Fibroblast of lung (primary cell): ENCODE data around the gene LRRC58. TPM values are rescaled to one million over a fixed set of nuclear protein-coding genes. Genes with fewer than 3 reads are reported as not detected.

ENCODE experiments used
- DNase-seq, 2 donors: peaks; one replicate each; pipeline versions ENCODE4 v3.0.0 to v3.0.0-alpha.2; 2010; ENCODE audit warnings: low read depth in 2 of 2
- H2AFZ ChIP-seq: 2 replicates; pipeline ENCODE4 v1.5.1; 2012; ENCODE audit warnings: low read length, control low read depth, inconsistent platforms
- H3K27ac ChIP-seq: 2 replicates; pipeline ENCODE4 v1.5.1; 2011; ENCODE audit warnings: low read length, control low read depth; ENCODE audit not compliant: insufficient read depth
- H3K27me3 ChIP-seq: 2 replicates; pipeline ENCODE4 v1.5.1; 2011; ENCODE audit warnings: mild to moderate bottlenecking, low read length; ENCODE audit not compliant: control insufficient read depth, insufficient read depth
- H3K36me3 ChIP-seq: 2 replicates; pipeline ENCODE4 v1.5.1; 2011; ENCODE audit warnings: low read length; ENCODE audit not compliant: control insufficient read depth, insufficient read depth
- H3K4me1 ChIP-seq: 2 replicates; pipeline ENCODE4 v1.5.1; 2011; ENCODE audit warnings: low read length; ENCODE audit not compliant: control insufficient read depth, insufficient read depth; ENCODE audit errors: extremely low read depth
- H3K4me2 ChIP-seq: 2 replicates; pipeline ENCODE4 v1.5.1; 2011; ENCODE audit warnings: low read length, control low read depth; ENCODE audit not compliant: insufficient read depth; ENCODE audit errors: extremely low read depth
- H3K4me3 ChIP-seq, 4 experiments: fragments of 200-600 bp in 1 of 4; sonication (generic) in 1 of 4; replicated peaks in 1 of 4; 2 replicates each; pipeline ENCODE4 v1.5.1; 2011 to 2016; ENCODE audit warnings: low read length in 4 of 4, low read depth in 3 of 4, mild to moderate bottlenecking in 3 of 4, control low read depth in 2 of 4, inconsistent platforms in 1 of 4, mixed read lengths in 1 of 4; ENCODE audit not compliant: insufficient read depth in 1 of 4; ENCODE audit errors: control extremely low read depth in 1 of 4
- H3K79me2 ChIP-seq: 2 replicates; pipeline ENCODE4 v1.5.1; 2012; ENCODE audit warnings: mild to moderate bottlenecking, low read length, inconsistent platforms; ENCODE audit not compliant: control insufficient read depth, insufficient read depth
- H3K9ac ChIP-seq: 2 replicates; pipeline ENCODE4 v1.5.1; 2011; ENCODE audit warnings: mild to moderate bottlenecking, low read length, control low read depth; ENCODE audit not compliant: insufficient read depth
- H3K9me3 ChIP-seq: 2 replicates; pipeline ENCODE4 v1.5.1; 2012; ENCODE audit warnings: low read depth, low read length; ENCODE audit not compliant: control insufficient read depth, insufficient read depth
- H4K20me1 ChIP-seq: 2 replicates; pipeline ENCODE4 v1.5.1; 2011; ENCODE audit warnings: low read length; ENCODE audit not compliant: control insufficient read depth, insufficient read depth; ENCODE audit errors: extremely low read depth
- EZH2 ChIP-seq: IDR thresholded peaks from 2 replicates; pipeline ENCODE4 v1.5.1; 2012; ENCODE audit warnings: low read length, control low read depth, mild to moderate bottlenecking; ENCODE audit errors: missing control alignments
- polyA plus RNA-seq, 2 donors: library from polyadenylated mRNA; depleted of rRNA in 1 of 2; stranded (reverse) in 1 of 2; unstranded in 1 of 2; fragments of >200 nt; gene quantifications; 2 replicates each; pipeline ENCODE4 v1.2.1, GENCODE V29; 2011 to 2012; ENCODE audit warnings: missing spikeins in 1 of 2
- total RNA-seq: library from RNA; depleted of rRNA; stranded (reverse); fragments of >200 nt; gene quantifications from 2 replicates; pipeline ENCODE4 v1.2.1, GENCODE V29; 2014
- TF ChIP-seq, protein P1 (sequence below), 2 donors: IDR thresholded peaks in 1 of 2; conservative IDR thresholded peaks in 1 of 2; 1 replicate in 1 of 2; 2 replicates in 1 of 2; pipeline ENCODE4 v1.5.1; 2011 to 2012; ENCODE audit warnings: low read length in 2 of 2, control low read depth in 1 of 2, inconsistent platforms in 1 of 2, low read depth in 1 of 2, mild to moderate bottlenecking in 1 of 2

LRRC58 gene
- total and polyA plus RNA-seq, 2 donors (not counting 1 experiment from before 2014, with no cell fraction given) = 19.8 to 21.7 TPM

DNA sequence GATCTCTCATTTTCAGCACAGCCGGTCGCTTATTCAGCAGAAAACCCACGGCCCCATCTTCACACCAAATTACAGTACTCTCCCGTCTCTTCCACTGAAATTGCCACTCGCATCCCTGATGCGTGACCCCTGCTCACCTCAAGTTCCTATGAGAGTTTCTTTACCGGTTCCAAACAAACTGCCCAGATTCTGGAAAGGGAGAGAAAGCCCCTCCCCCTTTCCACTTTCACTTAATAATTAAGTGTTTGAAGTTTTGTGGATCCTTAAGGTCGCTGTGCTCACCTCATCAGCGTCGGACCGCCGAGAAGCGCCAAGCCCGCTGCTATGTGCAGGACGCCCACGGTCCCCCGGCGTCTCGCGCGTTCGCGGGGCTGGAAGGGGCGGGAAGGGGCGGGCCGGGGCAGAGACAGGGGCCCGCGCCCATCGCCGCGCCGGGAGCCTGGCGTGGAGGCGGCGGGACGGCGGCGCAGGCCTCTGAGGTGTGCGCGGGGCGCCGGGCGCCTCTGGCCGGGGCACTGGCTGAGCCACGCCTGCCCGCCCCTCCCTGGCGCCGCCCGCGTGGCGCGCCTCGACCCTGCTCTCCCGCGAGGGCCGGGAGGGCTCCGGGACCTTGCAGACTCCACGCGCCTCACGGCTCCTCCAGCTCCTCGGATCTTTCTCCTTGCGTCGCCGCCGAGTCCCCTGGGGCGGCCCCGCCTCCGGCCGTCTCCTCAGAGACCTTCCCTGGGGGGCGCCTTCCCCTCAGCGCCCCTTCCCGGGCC is 64.2 kb downstream of the LRRC58 start, which contains the start of gene GPR156:
Gene GPR156, minus strand, starts transcription at position 476 of the 761 bp plus-strand sequence. CDS start 41,124 bp downstream, outside the sequence.
- Histone ChIP-seq H3K79me2 (no peaks in the 10 kb centered on the region), H3K9ac (peak within 1 kb of the TSS; percentile 16), H3K4me1 (no peaks in the 10 kb centered on the region), H4K20me1 (no peaks in the 10 kb centered on the region), H3K9me3 (no peaks in the 10 kb centered on the region), H3K4me2 (peak within 1 kb of the TSS; percentile 71), H2AFZ (peak within 1 kb of the TSS; percentile 44), H3K27ac (no peak within 1 kb of the TSS), H3K36me3 (no peaks in the 10 kb centered on the region), H3K27me3 (peaks cover 3% of the 10 kb centered on the region), H3K4me3 (peak within 1 kb of the TSS; percentile 40 to 66 (median 52))
- peak in 1 of 2 donors; percentile 35 for DNase-seq
- TF ChIP-seq EZH2 = no peak

DNA sequence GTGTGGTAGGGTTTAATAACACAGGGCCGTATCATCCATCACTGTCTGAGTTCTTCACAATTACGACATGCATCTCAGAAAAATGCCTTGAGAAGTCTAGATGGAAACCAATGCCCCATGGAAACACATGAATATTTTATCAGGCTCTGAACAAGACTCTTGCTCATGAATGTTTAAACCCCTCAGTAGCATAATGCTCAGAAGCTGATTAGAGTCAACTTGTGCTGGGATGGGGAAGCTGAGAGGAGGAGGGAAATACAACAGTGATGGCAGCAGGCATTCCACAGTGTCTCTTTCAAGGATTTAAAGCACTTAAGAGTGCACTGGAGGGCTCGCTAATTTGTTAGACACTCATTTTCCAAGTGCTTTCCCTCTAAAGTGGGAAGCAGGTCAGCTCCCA is 67.9 kb downstream of the LRRC58 start:
- Histone ChIP-seq H3K9me3 (no peaks in the 10 kb centered on the region), H3K4me1 (no peaks in the 10 kb centered on the region), H3K4me2 (no peak overlapping the region), H3K9ac (no peak overlapping the region), H3K79me2 (no peaks in the 10 kb centered on the region), H4K20me1 (no peaks in the 10 kb centered on the region), H3K4me3 (no peak overlapping the region), H2AFZ (no peak overlapping the region), H3K36me3 (no peaks in the 10 kb centered on the region), H3K27me3 (peaks cover 3% of the 10 kb centered on the region), H3K27ac (no peak overlapping the region)
- TF ChIP-seq EZH2 = no peak
- TF ChIP-seq, protein P1, sequence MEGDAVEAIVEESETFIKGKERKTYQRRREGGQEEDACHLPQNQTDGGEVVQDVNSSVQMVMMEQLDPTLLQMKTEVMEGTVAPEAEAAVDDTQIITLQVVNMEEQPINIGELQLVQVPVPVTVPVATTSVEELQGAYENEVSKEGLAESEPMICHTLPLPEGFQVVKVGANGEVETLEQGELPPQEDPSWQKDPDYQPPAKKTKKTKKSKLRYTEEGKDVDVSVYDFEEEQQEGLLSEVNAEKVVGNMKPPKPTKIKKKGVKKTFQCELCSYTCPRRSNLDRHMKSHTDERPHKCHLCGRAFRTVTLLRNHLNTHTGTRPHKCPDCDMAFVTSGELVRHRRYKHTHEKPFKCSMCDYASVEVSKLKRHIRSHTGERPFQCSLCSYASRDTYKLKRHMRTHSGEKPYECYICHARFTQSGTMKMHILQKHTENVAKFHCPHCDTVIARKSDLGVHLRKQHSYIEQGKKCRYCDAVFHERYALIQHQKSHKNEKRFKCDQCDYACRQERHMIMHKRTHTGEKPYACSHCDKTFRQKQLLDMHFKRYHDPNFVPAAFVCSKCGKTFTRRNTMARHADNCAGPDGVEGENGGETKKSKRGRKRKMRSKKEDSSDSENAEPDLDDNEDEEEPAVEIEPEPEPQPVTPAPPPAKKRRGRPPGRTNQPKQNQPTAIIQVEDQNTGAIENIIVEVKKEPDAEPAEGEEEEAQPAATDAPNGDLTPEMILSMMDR (conservative IDR thresholded peaks at IDR 0.05 in 1 of 2, IDR thresholded peaks at IDR 0.05 in 1 of 2; ENCODE audit: low read depth in 1 of 2, low read length in 2 of 2) = no peak
- no peak for DNase-seq

DNA sequence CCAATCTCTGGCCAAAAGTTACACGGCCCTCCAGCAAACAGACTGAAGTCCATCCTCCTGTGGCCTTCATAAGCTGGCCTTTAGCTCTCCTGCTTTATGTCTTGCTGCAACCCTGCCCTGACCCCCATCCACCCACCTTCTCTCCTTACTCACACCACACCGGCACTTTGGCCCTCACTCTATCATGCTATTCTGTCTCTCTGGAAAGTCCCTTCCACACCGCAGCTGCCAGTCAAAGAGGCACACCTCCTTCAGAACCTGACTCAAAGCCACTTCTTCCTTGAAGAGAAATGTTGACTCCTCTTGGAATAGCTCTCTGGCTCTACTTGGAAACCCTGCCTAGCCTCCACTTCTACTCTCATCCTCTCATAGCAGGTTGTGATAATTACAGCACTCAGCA is 68.6 kb downstream of the LRRC58 start:
- H3K79me2 ChIP-seq = no peaks in the 10 kb centered on the region
- no peaks in the 10 kb centered on the region for H3K9me3 ChIP-seq
- H3K4me2 ChIP-seq = no peak overlapping the region
- H2AFZ ChIP-seq = no peak overlapping the region
- no peaks in the 10 kb centered on the region for H3K36me3 ChIP-seq
- no peak overlapping the region for H3K27ac ChIP-seq
- DNase-seq = peak in 1 of 2 donors; percentile 3
- H3K4me3 ChIP-seq = no peak overlapping the region
- H3K27me3 ChIP-seq = peaks cover 3% of the 10 kb centered on the region
- H3K9ac ChIP-seq = no peak overlapping the region
- TF ChIP-seq, protein P1 (conservative IDR thresholded peaks at IDR 0.05 in 1 of 2, IDR thresholded peaks at IDR 0.05 in 1 of 2; ENCODE audit: low read depth in 1 of 2, low read length in 2 of 2) = no peak
- no peak for TF ChIP-seq EZH2
- H3K4me1 ChIP-seq = no peaks in the 10 kb centered on the region
- no peaks in the 10 kb centered on the region for H4K20me1 ChIP-seq
